K562 (cell line): Measurements from ENCODE around the gene SSU72. TPM values are rescaled to one million over a fixed set of nuclear protein-coding genes. Genes with fewer than 3 reads are reported as not detected.
A peak's percentile ranks its signal among the peaks of the same experiment; 100 is the strongest.

Experiments
- ATAC-seq: fragments of 200-7000 bp; cut with Tn5 transposase; 3 replicates; pipeline ENCODE4 v1.9.1; 2020; ENCODE audit warnings: moderate library complexity
- BruUV-seq: library from RNA; stranded (reverse); fragments of 400-500 nt; replicated peaks from 2 replicates; lab custom pipeline; 2021; lab: Mats Ljungman, UMichigan
- CTCF ChIA-PET: fragments of 300-600 bp; formaldehyde crosslinking; extraction: SDS; loops from one replicate; lab custom pipeline; 2021; ENCODE audit warnings: low intra/inter-chr PET ratio; lab: Yijun Ruan, JAX
- POLR2A ChIA-PET: fragments of 300-600, 350-650 bp; sonication (Branson Sonifier 250); formaldehyde crosslinking; extraction: SDS; loops from one replicate; lab custom pipeline; 2021; ENCODE audit warnings: antibody characterized with exemption, inconsistent platforms; lab: Yijun Ruan, JAX
- DNase-seq, 4 experiments: peaks; one replicate each; pipeline versions ENCODE4 v3.0.0 to v3.0.0-alpha.2; 2011 to 2018; ENCODE audit warnings: low spot score in 3 of 4, mixed read lengths in 3 of 4; ENCODE audit errors: extremely low read depth in 1 of 4
- FAIRE-seq: peaks from 2 replicates; lab custom pipeline; 2011; peaks lifted over from hg19 to GRCh38; lab: Jason Lieb, UNC
- H2AFZ ChIP-seq: 2 replicates; pipeline ENCODE4 v1.6.0; 2011; ENCODE audit warnings: low read depth, low read length, control low read depth, inconsistent platforms
- H3K27ac ChIP-seq: fragments of 200-600 bp; 3 replicates; pipeline ENCODE4 v1.8.0; 2011; ENCODE audit warnings: low read depth, mild to moderate bottlenecking, control low read depth, inconsistent platforms, low read length, moderate library complexity, mixed read lengths; ENCODE audit errors: extremely low read depth
- H3K27me3 ChIP-seq, 2 experiments: fragments of 300-600 bp in 1 of 2; 2 replicates in 1 of 2; 3 replicates in 1 of 2; pipeline versions ENCODE4 v1.6.0 to v1.8.0; 2011; ENCODE audit warnings: inconsistent platforms in 2 of 2, low read length in 2 of 2, mild to moderate bottlenecking in 1 of 2, mixed read lengths in 1 of 2, moderate library complexity in 1 of 2; ENCODE audit not compliant: control insufficient read depth in 2 of 2, insufficient read depth in 2 of 2
- H3K36me3 ChIP-seq: fragments of 300-600 bp; 3 replicates; pipeline ENCODE4 v1.8.0; 2011; ENCODE audit warnings: mild to moderate bottlenecking, low read length, inconsistent platforms; ENCODE audit not compliant: control insufficient read depth, insufficient read depth
- H3K4me1 ChIP-seq, 2 experiments: fragments of 200-600 bp in 1 of 2; replicated peaks in 1 of 2; 2 replicates in 1 of 2; 3 replicates in 1 of 2; pipeline versions ENCODE4 v1.5.1 to v1.8.0; 2011; ENCODE audit warnings: inconsistent platforms in 2 of 2, low read length in 2 of 2, mild to moderate bottlenecking in 1 of 2, mixed read lengths in 1 of 2, moderate library complexity in 1 of 2; ENCODE audit not compliant: control insufficient read depth in 2 of 2, insufficient read depth in 2 of 2
- H3K4me2 ChIP-seq: 2 replicates; pipeline ENCODE4 v1.6.1; 2011; ENCODE audit warnings: low read length, control low read depth, inconsistent platforms, mixed read lengths; ENCODE audit not compliant: insufficient read depth
- H3K4me3 ChIP-seq: fragments of 200-600 bp; sonication (generic), shearing (Covaris generic); 2 replicates; pipeline ENCODE4 v1.5.1; 2016; ENCODE audit warnings: control low read depth, inconsistent platforms
- H3K79me2 ChIP-seq: fragments of 200-600 bp; 3 replicates; pipeline ENCODE4 v1.8.0; 2011; ENCODE audit warnings: low read length, inconsistent platforms; ENCODE audit not compliant: control insufficient read depth, insufficient read depth
- H3K9ac ChIP-seq, 2 experiments: 2 replicates each; pipeline versions ENCODE4 v1.6.0 to v1.6.1; 2011; ENCODE audit warnings: low read depth in 2 of 2, low read length in 2 of 2, control low read depth in 1 of 2, inconsistent platforms in 1 of 2, mild to moderate bottlenecking in 1 of 2, mixed read lengths in 1 of 2; ENCODE audit not compliant: insufficient read depth in 1 of 2
- H3K9me1 ChIP-seq: one replicate; pipeline ENCODE4 v1.6.0; 2011; ENCODE audit warnings: inconsistent platforms, mild to moderate bottlenecking, low read length, moderate library complexity; ENCODE audit not compliant: control insufficient read depth, insufficient read depth
- H3K9me3 ChIP-seq: replicated peaks from 2 replicates; pipeline ENCODE4 v1.5.1; 2011; ENCODE audit warnings: low read depth, low read length, inconsistent platforms; ENCODE audit not compliant: control insufficient read depth, insufficient read depth
- H4K20me1 ChIP-seq: replicated peaks from 2 replicates; pipeline ENCODE4 v1.6.1; 2011; ENCODE audit warnings: low read length, inconsistent platforms, mixed read lengths; ENCODE audit not compliant: control insufficient read depth, insufficient read depth
- MTF1 ChIP-seq: fragments of 250-450 bp; sonication (Bioruptor Pico); IDR thresholded peaks from 2 replicates; pipeline ENCODE4 v1.9.0; 2021; ENCODE audit warnings: moderate library complexity, mild to moderate bottlenecking, inconsistent platforms, borderline replicate concordance
- POLR2AphosphoS5 ChIP-seq: IDR thresholded peaks from 2 replicates; pipeline ENCODE4 v1.6.1; 2011; ENCODE audit warnings: mild to moderate bottlenecking, low read depth, low read length, moderate library complexity; ENCODE audit not compliant: control insufficient read depth, insufficient read depth
- POLR2G ChIP-seq: fragments of 200-400 bp; formaldehyde crosslinking; IDR thresholded peaks from 2 replicates; pipeline ENCODE4 v1.6.1; 2017; ENCODE audit warnings: low read depth, mild to moderate bottlenecking, antibody characterized with exemption, low read length, moderate library complexity
- RAD21 ChIP-seq, 2 experiments: fragments of 250-450 bp in 1 of 2; fragments of 450-650 bp in 1 of 2; sonication (Bioruptor Pico) in 1 of 2; formaldehyde crosslinking in 1 of 2; IDR thresholded peaks in 1 of 2; conservative IDR thresholded peaks in 1 of 2; 2 replicates each; pipeline versions ENCODE4 v1.4.0 to v1.8.0; 2020 to 2022; ENCODE audit warnings: mild to moderate bottlenecking in 2 of 2, moderate library complexity in 1 of 2
- TFAM ChIP-seq: fragments of 250-450 bp; sonication (Bioruptor Pico); conservative IDR thresholded peaks from 2 replicates; pipeline ENCODE4 v1.5.0; 2021; ENCODE audit warnings: mild to moderate bottlenecking, moderate library complexity
- WGBS: fragments of 100-300 bp; shearing (Covaris generic); methylation state at CpG from one replicate; pipeline ENCODE4 v1.1.6; 2016; ENCODE audit warnings: low coverage, mixed read lengths; ENCODE audit not compliant: insufficient coverage; ENCODE audit errors: missing lambda C conversion rate; 5-methylcytosine and 5-hydroxymethylcytosine counted together
- in situ Hi-C: fragments of 300-500 bp; cut with MboI; formaldehyde crosslinking; loops from 4 replicates; pipeline ENCODE4 v1.15.0; 2018; ENCODE audit warnings: inconsistent platforms, mixed read lengths
- intact Hi-C: fragments of 100-400 bp; cut with micrococcal nuclease; formaldehyde crosslinking; loops from 2 replicates; pipeline ENCODE4 v1.14.2; 2022
- polyA plus RNA-seq, 8 experiments: library from polyadenylated mRNA; depleted of rRNA in 4 of 8; stranded (reverse) in 5 of 8; unstranded in 3 of 8; fragments of >200 nt; fragmentation: Nextera tagmentation in 2 of 8; fragmentation: Illumina TruSeq in 1 of 8; extraction: Ambion mirVana in 2 of 8; extraction: Trizol in 1 of 8; gene quantifications; 2 replicates each; pipeline versions ENCODE4 v1.2.1 to v1.2.3, GENCODE V29; 2011 to 2014; ENCODE audit warnings: inconsistent platforms in 1 of 8, missing spikeins in 1 of 8
- total RNA-seq, 7 experiments: library from RNA; depleted of rRNA in 6 of 7; stranded (reverse); fragments of >200 nt in 6 of 7; fragmentation: Illumina TruSeq in 2 of 7; extraction: Trizol in 2 of 7; gene quantifications; 2 replicates each; pipeline versions ENCODE4 v1.2.1 to v1.2.3, GENCODE V29; 2011 to 2021; ENCODE audit warnings: low replicate concordance in 1 of 7
- TF ChIP-seq, protein P1 (sequence below): sonication (generic); formaldehyde crosslinking; IDR thresholded peaks from 2 replicates; pipeline ENCODE4 v1.8.0; 2022; ENCODE audit warnings: mild to moderate bottlenecking, low read depth, missing genetic modification reagents
- TF ChIP-seq, protein P2 (sequence below): fragments of 250-450 bp; sonication (Bioruptor Pico); IDR thresholded peaks from 2 replicates; pipeline ENCODE4 v1.5.0; 2020; ENCODE audit warnings: mild to moderate bottlenecking

Gene SSU72
- total and polyA plus RNA-seq, 9 of the 15 experiments (the other 6 are each of a cell fraction or from before 2014, with no cell fraction given): 70.8 to 201 (median 94.6) TPM

DNA sequence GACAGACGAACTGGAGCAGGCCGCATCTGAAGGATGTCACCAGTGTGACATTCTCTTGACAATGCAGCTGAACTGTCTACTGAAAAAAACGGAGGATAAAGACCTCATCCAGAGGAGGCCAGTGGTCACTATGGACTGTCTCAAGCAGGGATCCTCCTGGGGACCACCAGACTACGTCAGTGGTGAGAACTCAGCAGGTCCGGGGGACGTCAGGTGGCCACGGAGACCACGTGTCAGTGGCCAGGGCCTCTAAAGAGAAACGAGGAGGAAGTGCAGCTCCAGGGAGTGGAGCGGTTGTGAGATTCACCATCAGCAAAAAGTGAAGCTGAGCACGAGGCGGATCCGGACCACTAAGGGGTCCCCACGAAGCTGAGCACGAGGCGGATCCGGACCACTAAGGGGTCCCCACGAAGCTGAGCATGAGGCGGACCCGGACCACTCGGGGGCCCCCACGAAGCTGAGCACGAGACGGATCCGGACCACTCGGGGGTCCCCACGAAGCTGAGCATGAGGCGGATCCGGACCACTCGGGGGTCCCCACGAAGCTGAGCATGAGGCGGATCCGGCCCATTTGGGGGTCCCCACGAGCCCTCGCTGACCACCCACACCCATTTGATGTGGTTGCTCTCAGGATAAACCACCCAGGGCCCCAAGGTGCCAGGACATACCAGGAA, 20.7 kb downstream of the SSU72 start:
- WGBS: 94% methylated on average over 35 of the region's 35 CpGs
- ChIA-PET POLR2A (interaction anchor here (0.6 to 2.9 kb wide), 7 partner anchors 12 to 60 kb away, joined by 3 to 14 read pairs (median 3); no protein-coding TSS in a partner anchor), CTCF (no interaction called here)
- peaks cover 50% of the 10 kb centered on the region; the same call in 2 of the 3 replicates for H3K36me3 ChIP-seq
- peaks cover 10% of the 10 kb centered on the region for H3K9me1 ChIP-seq
- peaks cover 30% of the 10 kb centered on the region; the same call in 1 of the 2 replicates for H4K20me1 ChIP-seq
- peaks cover 0 to 38% of the 10 kb centered on the region in 2 experiments; a peak in 3 of 5 replicates for H3K4me1 ChIP-seq
- no peak for ATAC-seq
- intact Hi-C loops: no loop called here
- H3K4me3 ChIP-seq: no peak overlapping the region
- no peak for DNase-seq
- no peaks in the 10 kb centered on the region for H3K27me3 ChIP-seq
- no peak overlapping the region for H3K9ac ChIP-seq
- in situ Hi-C loops: no loop called here
- no peak overlapping the region for H3K4me2 ChIP-seq
- no peak for FAIRE-seq
- no peak overlapping the region for H2AFZ ChIP-seq
- no TSS peak for BruUV-seq
- no peaks in the 10 kb centered on the region; the same call in 1 of the 2 replicates for H3K9me3 ChIP-seq
- no peak overlapping the region for H3K27ac ChIP-seq
- TF ChIP-seq TFAM (CRISPR knock-in tag): no peak
- peak; percentile 68 for TF ChIP-seq POLR2G
- TF ChIP-seq, protein P1, sequence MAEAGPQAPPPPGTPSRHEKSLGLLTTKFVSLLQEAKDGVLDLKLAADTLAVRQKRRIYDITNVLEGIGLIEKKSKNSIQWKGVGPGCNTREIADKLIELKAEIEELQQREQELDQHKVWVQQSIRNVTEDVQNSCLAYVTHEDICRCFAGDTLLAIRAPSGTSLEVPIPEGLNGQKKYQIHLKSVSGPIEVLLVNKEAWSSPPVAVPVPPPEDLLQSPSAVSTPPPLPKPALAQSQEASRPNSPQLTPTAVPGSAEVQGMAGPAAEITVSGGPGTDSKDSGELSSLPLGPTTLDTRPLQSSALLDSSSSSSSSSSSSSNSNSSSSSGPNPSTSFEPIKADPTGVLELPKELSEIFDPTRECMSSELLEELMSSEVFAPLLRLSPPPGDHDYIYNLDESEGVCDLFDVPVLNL: no peak
- TF ChIP-seq, protein P2, sequence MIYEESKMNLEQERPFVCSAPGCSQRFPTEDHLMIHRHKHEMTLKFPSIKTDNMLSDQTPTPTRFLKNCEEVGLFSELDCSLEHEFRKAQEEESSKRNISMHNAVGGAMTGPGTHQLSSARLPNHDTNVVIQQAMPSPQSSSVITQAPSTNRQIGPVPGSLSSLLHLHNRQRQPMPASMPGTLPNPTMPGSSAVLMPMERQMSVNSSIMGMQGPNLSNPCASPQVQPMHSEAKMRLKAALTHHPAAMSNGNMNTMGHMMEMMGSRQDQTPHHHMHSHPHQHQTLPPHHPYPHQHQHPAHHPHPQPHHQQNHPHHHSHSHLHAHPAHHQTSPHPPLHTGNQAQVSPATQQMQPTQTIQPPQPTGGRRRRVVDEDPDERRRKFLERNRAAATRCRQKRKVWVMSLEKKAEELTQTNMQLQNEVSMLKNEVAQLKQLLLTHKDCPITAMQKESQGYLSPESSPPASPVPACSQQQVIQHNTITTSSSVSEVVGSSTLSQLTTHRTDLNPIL (CRISPR knock-in tag): no peak
- TF ChIP-seq RAD21 (CRISPR knock-in tag; conservative IDR thresholded peaks at IDR 0.05 in 1 of 2, IDR thresholded peaks at IDR 0.05 in 1 of 2): no peak
- 0 out of 2 replicates have a peak, but pooled peaks have one; percentile 5 for TF ChIP-seq POLR2AphosphoS5
- no peak for TF ChIP-seq MTF1 (CRISPR knock-in tag)
- peaks cover 49% of the 10 kb centered on the region for H3K79me2 ChIP-seq
